Measurements from ENCODE around the gene MFAP4.

DNA sequence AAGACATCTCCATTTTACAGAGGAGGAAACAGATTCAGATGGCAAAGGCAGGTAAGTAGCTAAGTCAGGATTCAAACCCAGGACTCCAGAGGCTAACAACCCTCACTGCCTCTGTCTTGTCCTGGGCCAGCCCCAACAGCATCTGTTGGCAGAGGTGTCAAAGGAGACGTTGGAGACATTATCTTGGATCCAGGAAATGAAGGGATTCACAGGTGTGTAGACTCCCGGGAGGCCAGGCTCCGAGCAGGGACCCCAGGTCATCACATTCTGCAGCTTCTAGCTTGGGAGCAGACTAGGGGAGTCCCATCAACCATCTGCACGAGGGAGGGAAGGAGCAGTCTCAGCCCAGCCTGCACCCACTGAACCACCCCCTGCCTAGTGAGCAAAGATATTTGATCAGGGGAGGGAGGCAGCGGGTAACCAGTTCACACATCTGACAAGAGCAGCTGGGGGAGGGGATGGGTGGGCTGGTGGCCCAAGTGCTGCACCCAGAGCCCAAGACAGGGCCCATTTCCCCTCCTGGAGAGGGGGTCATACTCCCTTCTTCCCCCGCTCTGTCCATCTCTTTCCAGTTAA is 23.4 kb downstream of the MFAP4 start:
- TF ChIP-seq, protein P1, sequence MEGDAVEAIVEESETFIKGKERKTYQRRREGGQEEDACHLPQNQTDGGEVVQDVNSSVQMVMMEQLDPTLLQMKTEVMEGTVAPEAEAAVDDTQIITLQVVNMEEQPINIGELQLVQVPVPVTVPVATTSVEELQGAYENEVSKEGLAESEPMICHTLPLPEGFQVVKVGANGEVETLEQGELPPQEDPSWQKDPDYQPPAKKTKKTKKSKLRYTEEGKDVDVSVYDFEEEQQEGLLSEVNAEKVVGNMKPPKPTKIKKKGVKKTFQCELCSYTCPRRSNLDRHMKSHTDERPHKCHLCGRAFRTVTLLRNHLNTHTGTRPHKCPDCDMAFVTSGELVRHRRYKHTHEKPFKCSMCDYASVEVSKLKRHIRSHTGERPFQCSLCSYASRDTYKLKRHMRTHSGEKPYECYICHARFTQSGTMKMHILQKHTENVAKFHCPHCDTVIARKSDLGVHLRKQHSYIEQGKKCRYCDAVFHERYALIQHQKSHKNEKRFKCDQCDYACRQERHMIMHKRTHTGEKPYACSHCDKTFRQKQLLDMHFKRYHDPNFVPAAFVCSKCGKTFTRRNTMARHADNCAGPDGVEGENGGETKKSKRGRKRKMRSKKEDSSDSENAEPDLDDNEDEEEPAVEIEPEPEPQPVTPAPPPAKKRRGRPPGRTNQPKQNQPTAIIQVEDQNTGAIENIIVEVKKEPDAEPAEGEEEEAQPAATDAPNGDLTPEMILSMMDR (IDR thresholded peaks at IDR 0.05): no peak
- no peak for TF ChIP-seq EP300 (IDR thresholded peaks at IDR 0.05)
